Peyer's patch (tissue), 4 donors: ENCODE measurements around the gene OTOP3. TPM values are rescaled to one million over a fixed set of nuclear protein-coding genes. Genes with fewer than 3 reads are reported as not detected.

Experiments
- DNase-seq, 3 donors: peaks; one replicate each; pipeline ENCODE4 v3.0.0-alpha.2; 2017 to 2019
- H3K27ac ChIP-seq, 4 donors: fragments of 200-600 bp; sonication (generic); one replicate each; pipeline ENCODE4 v1.5.1; 2016 to 2019
- H3K27me3 ChIP-seq, 2 donors: fragments of 200-600 bp; sonication (generic); one replicate each; pipeline ENCODE4 v1.5.1; 2019
- H3K36me3 ChIP-seq, 3 donors: fragments of 200-600 bp; sonication (generic); one replicate each; pipeline ENCODE4 v1.5.1; 2016 to 2019
- H3K4me1 ChIP-seq, 4 donors: fragments of 200-600 bp; sonication (generic); one replicate each; pipeline ENCODE4 v1.5.1; 2016 to 2019
- H3K4me3 ChIP-seq, 4 donors: fragments of 200-600 bp; sonication (generic); 1 replicate in 3 of 4; 2 replicates in 1 of 4; pipeline ENCODE4 v1.5.1; 2016 to 2019; ENCODE audit warnings: mild to moderate bottlenecking in 1 of 4
- H3K9me3 ChIP-seq, 4 donors: fragments of 200-600 bp; sonication (generic); one replicate each; pipeline ENCODE4 v1.5.1; 2016 to 2019; ENCODE audit warnings: mild to moderate bottlenecking in 1 of 4
- CTCF ChIP-seq, 6 experiments: fragments of 450-650 bp in 4 of 6; fragments of 200-600 bp in 2 of 6; sonication (generic) in 1 of 6; IDR thresholded peaks; one replicate each; pipeline ENCODE4 v1.5.1; 2017 to 2019; ENCODE audit warnings: antibody characterized with exemption in 6 of 6, mild to moderate bottlenecking in 3 of 6, moderate library complexity in 1 of 6
- POLR2A ChIP-seq, 2 donors: fragments of 450-650 bp; IDR thresholded peaks; one replicate each; pipeline ENCODE4 v1.5.1; 2017; ENCODE audit warnings: antibody characterized with exemption in 2 of 2, mild to moderate bottlenecking in 2 of 2, moderate library complexity in 2 of 2
- total RNA-seq, 4 donors: library from RNA; depleted of rRNA; stranded (reverse); fragments of >200 nt; gene quantifications; one replicate each; pipeline ENCODE4 v1.1.0, GENCODE V29; 2016

The OTOP3 gene
- total RNA-seq, 4 donors from 2014 or later: 5.2 to 9.3 (median 8.5) TPM; not detected in 1

GRCh38 chr17:74970395-74970794 lies 34.7 kb downstream of the OTOP3 start:
- Histone ChIP-seq H3K9me3 (no peaks in the 10 kb centered on the region), H3K27ac (peak overlapping the region in 1 of 4 donors; percentile 84), H3K4me1 (peaks cover 2 to 30% (median 10%) of the 10 kb centered on the region in 4 donors), H3K36me3 (no peaks in the 10 kb centered on the region), H3K4me3 (no peak overlapping the region), H3K27me3 (no peaks in the 10 kb centered on the region)
- TF ChIP-seq CTCF (IDR thresholded peaks at IDR 0.05) (no peak), POLR2A (IDR thresholded peaks at IDR 0.05) (no peak)
- no peak for DNase-seq

- peak overlapping the region; percentile 62 to 93 (median 74) for H3K4me3 ChIP-seq
- no peaks in the 10 kb centered on the region for H3K36me3 ChIP-seq
- TF ChIP-seq POLR2A (IDR thresholded peaks at IDR 0.05) (no peak), CTCF (IDR thresholded peaks at IDR 0.05) (no peak)
- no peaks in the 10 kb centered on the region for H3K9me3 ChIP-seq
- peak overlapping the region; percentile 58 to 84 (median 76) for H3K27ac ChIP-seq
- peaks cover 2 to 30% (median 10%) of the 10 kb centered on the region in 4 donors for H3K4me1 ChIP-seq
- no peaks in the 10 kb centered on the region for H3K27me3 ChIP-seq
- DNase-seq: no peak
Measured at GRCh38 chr17:74971069-74971841, 35.6 kb downstream of the OTOP3 start.

- Histone ChIP-seq H3K4me3 (peak overlapping the region; percentile 62 to 93 (median 74)), H3K36me3 (no peaks in the 10 kb centered on the region), H3K27ac (peak overlapping the region; percentile 58 to 84 (median 76)), H3K9me3 (no peaks in the 10 kb centered on the region), H3K27me3 (no peaks in the 10 kb centered on the region), H3K4me1 (peaks cover 2 to 30% (median 10%) of the 10 kb centered on the region in 4 donors)
- DNase-seq: no peak
- TF ChIP-seq POLR2A (IDR thresholded peaks at IDR 0.05) (no peak), CTCF (IDR thresholded peaks at IDR 0.05) (no peak)
Measured at GRCh38 chr17:74971842-74972106, 36.1 kb downstream of the OTOP3 start.

GRCh38 chr17:74972107-74972972 lies 36.6 kb downstream of the OTOP3 start, which contains the start of gene HID1:
HID1 (minus strand) TSS chr17:74972759; CDS start chr17:74972656, 103 bp downstream.
- peaks cover 2 to 30% (median 10%) of the 10 kb centered on the region in 4 donors for H3K4me1 ChIP-seq

More at GRCh38 chr17:74972107-74972972, 36.6 kb downstream of the OTOP3 start, which contains the start of gene HID1:
- no peaks in the 10 kb centered on the region for H3K36me3 ChIP-seq
- TF ChIP-seq CTCF (IDR thresholded peaks at IDR 0.05) (peak in 1 of 6 experiments; percentile 3), POLR2A (IDR thresholded peaks at IDR 0.05) (peak; percentile 29 to 53)
- no peaks in the 10 kb centered on the region for H3K9me3 ChIP-seq
- H3K4me3 ChIP-seq: peak within 1 kb of the TSS; percentile 62 to 93 (median 74)
- H3K27me3 ChIP-seq: no peaks in the 10 kb centered on the region
- peak; percentile 84 to 92 (median 91) for DNase-seq
- H3K27ac ChIP-seq: peak within 1 kb of the TSS; percentile 58 to 84 (median 76)
